T-cell (primary cell): Measurements from ENCODE around the gene TRIM10. TPM values are rescaled to one million over a fixed set of nuclear protein-coding genes. Genes with fewer than 3 reads are reported as not detected.

Experiments
- ATAC-seq, 4 experiments: fragments of 200-7000 bp in 3 of 4; fragments of 150-1000 bp in 1 of 4; cut with Tn5 transposase; replicated peaks in 1 of 4; 1 replicate in 3 of 4; 2 replicates in 1 of 4; pipeline ENCODE4 v1.10.0; 2021; ENCODE audit warnings: moderate library complexity in 3 of 4, mild to moderate bottlenecking in 2 of 4, moderate number of reproducible peaks in 1 of 4
- CTCF ChIA-PET, 2 donors: fragments of 300-600 bp; sonication (Branson Sonifier 250); formaldehyde crosslinking; loops; one replicate each; lab custom pipeline; 2022; ENCODE audit warnings: antibody characterized with exemption in 2 of 2; lab: Charles Lee
- POLR2A ChIA-PET, 2 donors: fragments of 300-600 bp; sonication (Branson Sonifier 250); formaldehyde crosslinking; loops; one replicate each; lab custom pipeline; 2022; ENCODE audit warnings: antibody characterized with exemption in 2 of 2; lab: Charles Lee
- DNase-seq, 35 experiments: peaks; one replicate each; pipeline versions ENCODE4 v3.0.0 to v3.0.0-alpha.2; 2013 to 2023
- H3K27ac ChIP-seq: one replicate; pipeline ENCODE4 v1.5.1; 2013; ENCODE audit warnings: low read length
- H3K27me3 ChIP-seq, 2 experiments: replicated peaks in 1 of 2; 1 replicate in 1 of 2; 2 replicates in 1 of 2; pipeline versions ENCODE4 v1.6.1 to v1.7.0; 2013; ENCODE audit warnings: low read length in 1 of 2, mixed read lengths in 1 of 2; ENCODE audit not compliant: control insufficient read depth in 2 of 2, insufficient read depth in 2 of 2; ENCODE audit errors: extremely low read depth in 1 of 2
- H3K36me3 ChIP-seq, 2 donors: 1 replicate in 1 of 2; 2 replicates in 1 of 2; pipeline versions ENCODE4 v1.6.1 to v1.7.0; 2013; ENCODE audit warnings: low read length in 1 of 2; ENCODE audit not compliant: control insufficient read depth in 2 of 2, insufficient read depth in 1 of 2; ENCODE audit errors: extremely low read depth in 1 of 2
- H3K4me1 ChIP-seq, 2 experiments: 1 replicate in 1 of 2; 2 replicates in 1 of 2; pipeline versions ENCODE4 v1.6.1 to v1.7.0; 2013; ENCODE audit warnings: low read length in 2 of 2, mixed read lengths in 1 of 2; ENCODE audit not compliant: insufficient read depth in 2 of 2, control insufficient read depth in 1 of 2; ENCODE audit errors: extremely low read depth in 1 of 2
- H3K4me3 ChIP-seq, 2 donors: 1 replicate in 1 of 2; 2 replicates in 1 of 2; pipeline versions ENCODE4 v1.5.1 to v1.7.0; 2013; ENCODE audit warnings: mild to moderate bottlenecking in 2 of 2, low read length in 1 of 2, moderate library complexity in 1 of 2; ENCODE audit not compliant: control insufficient read depth in 1 of 2; ENCODE audit errors: extremely low read depth in 1 of 2
- H3K9me3 ChIP-seq: 2 replicates; pipeline ENCODE4 v1.7.0; 2013
- H3K27ac Mint-ChIP-seq, 2 donors: one replicate each; pipeline ENCODE4 v1.8.0; 2020 to 2021; ENCODE audit warnings: mild to moderate bottlenecking in 2 of 2, mixed read lengths in 2 of 2
- H3K27me3 Mint-ChIP-seq, 2 donors: one replicate each; pipeline ENCODE4 v1.8.0; 2021 to 2022; ENCODE audit warnings: mixed read lengths in 2 of 2
- H3K36me3 Mint-ChIP-seq: one replicate; pipeline ENCODE4 v1.8.0; 2021; ENCODE audit warnings: mixed read lengths
- H3K4me1 Mint-ChIP-seq, 3 donors: one replicate each; pipeline ENCODE4 v1.8.0; 2020 to 2022; ENCODE audit warnings: mixed read lengths in 3 of 3, mild to moderate bottlenecking in 1 of 3
- H3K4me3 Mint-ChIP-seq, 3 donors: one replicate each; pipeline ENCODE4 v1.8.0; 2020 to 2022; ENCODE audit warnings: mild to moderate bottlenecking in 3 of 3, mixed read lengths in 3 of 3, moderate library complexity in 3 of 3
- H3K9me3 Mint-ChIP-seq, 3 donors: one replicate each; pipeline ENCODE4 v1.8.0; 2020 to 2022; ENCODE audit warnings: mixed read lengths in 3 of 3
- WGBS: methylation state at CpG from one replicate; pipeline ENCODE4 v1.1.5; 2013; ENCODE audit warnings: missing lambda C conversion rate; ENCODE audit not compliant: insufficient coverage; 5-methylcytosine and 5-hydroxymethylcytosine counted together
- total RNA-seq, 35 experiments: library from RNA in 6 of 35; stranded (reverse) in 6 of 35; fragments of 120-200 nt in 1 of 35; gene quantifications; one replicate each; pipeline versions ENCODE4 v1.2.1 to v1.2.4 and lab custom pipeline; 2013 to 2026

TRIM10 gene
- total RNA-seq, 5 donors from 2014 or later (not counting 1 experiment from before 2014, with no cell fraction given): not detected

DNA sequence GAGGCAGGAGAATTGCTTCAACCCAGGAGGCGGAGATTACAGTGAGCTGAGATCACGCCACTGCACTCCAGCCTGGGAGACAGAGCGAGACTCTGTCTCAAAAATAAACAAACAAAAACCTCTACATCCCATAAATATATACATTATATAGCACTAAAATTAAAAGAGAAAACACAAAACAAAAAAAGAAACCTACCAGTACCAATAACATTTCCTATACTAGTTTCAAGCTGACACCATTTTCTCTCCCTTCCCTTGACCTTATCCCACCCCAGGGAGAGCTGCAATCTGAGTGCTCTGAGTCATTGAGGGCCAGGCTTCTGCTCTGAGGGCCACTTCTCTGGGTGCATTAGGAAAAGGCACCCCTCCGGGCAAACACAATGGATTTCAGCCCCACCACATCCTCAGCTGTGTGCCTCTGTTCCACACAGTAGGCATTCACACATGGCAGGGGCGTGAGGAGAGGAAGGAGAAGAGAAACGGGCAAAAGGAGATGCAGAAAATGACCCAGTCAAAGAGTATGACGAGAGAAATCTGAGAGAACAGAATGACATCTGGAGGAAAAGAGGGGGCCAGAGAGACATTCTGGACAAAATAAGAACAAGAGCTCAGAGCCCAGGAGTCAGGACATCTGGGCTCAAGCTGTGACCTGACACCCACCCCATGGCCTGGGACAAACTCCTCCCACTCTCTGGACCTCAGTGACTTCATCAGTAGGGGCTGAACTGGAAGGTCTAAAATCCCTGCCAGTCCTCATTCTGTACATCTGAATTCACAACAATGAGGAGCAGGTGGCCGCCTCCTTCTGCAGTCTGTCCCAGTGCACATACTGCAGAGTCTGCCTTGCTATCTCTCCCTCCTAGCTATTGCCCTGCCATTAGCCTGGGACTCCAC, 34.0 kb upstream of the TRIM10 start:
- 90% methylated on average over 4 of the region's 8 CpGs for WGBS
- Mint-ChIP-seq H3K36me3 (peaks cover 61% of the 10 kb centered on the region), H3K4me1 (peaks cover 0 to 9% (median 7%) of the 10 kb centered on the region in 3 donors), H3K27ac (peak overlapping the region in 1 of 2 donors; percentile 2), H3K9me3 (no peaks in the 10 kb centered on the region), H3K4me3 (no peak overlapping the region), H3K27me3 (no peaks in the 10 kb centered on the region)
- CTCF ChIA-PET: no interaction called here
- Histone ChIP-seq H3K9me3 (no peaks in the 10 kb centered on the region), H3K27ac (no peak overlapping the region), H3K4me1 (peaks cover 0 to 3% of the 10 kb centered on the region in 2 experiments), H3K27me3 (no peaks in the 10 kb centered on the region), H3K4me3 (no peak overlapping the region), H3K36me3 (peaks cover 19 to 76% of the 10 kb centered on the region in 2 donors)
- no peak for DNase-seq
- ATAC-seq: no peak
- POLR2A ChIA-PET: no interaction called here

DNA sequence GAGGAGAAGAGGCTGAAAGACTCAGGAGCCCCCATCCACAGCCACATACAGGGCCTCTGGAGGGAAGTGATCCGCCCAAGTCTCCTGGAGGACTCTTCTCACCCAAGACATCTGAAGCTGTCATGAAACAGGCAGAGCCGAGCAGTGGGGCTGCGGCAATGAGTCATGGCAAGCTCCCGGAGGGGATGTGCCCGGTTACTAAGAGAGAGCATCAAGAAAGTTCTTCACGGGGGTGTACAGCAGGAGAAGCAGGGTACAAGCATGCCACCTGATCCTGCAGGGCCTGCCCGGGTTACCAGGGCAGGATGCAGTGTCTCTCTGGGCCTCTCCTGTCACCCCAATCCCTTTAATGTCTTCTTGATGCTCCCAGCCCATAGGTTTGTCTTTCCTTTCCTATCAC, 31.1 kb upstream of the TRIM10 start:
- Mint-ChIP-seq H3K9me3 (no peaks in the 10 kb centered on the region), H3K27me3 (no peaks in the 10 kb centered on the region), H3K27ac (no peak overlapping the region), H3K4me1 (peaks cover 0 to 5% (median 4%) of the 10 kb centered on the region in 3 donors), H3K36me3 (peaks cover 62% of the 10 kb centered on the region), H3K4me3 (no peak overlapping the region)
- DNase-seq (no peak), ATAC-seq (no peak)
- no peaks in the 10 kb centered on the region for H3K27me3 ChIP-seq
- POLR2A ChIA-PET: no interaction called here
- CTCF ChIA-PET: no interaction called here
- H3K4me1 ChIP-seq: no peaks in the 10 kb centered on the region
- no peak overlapping the region for H3K4me3 ChIP-seq
- no peaks in the 10 kb centered on the region for H3K9me3 ChIP-seq
- WGBS: 89% methylated on average over 7 of the region's 7 CpGs
- no peak overlapping the region for H3K27ac ChIP-seq
- H3K36me3 ChIP-seq: peaks cover 20 to 72% of the 10 kb centered on the region in 2 donors

DNA sequence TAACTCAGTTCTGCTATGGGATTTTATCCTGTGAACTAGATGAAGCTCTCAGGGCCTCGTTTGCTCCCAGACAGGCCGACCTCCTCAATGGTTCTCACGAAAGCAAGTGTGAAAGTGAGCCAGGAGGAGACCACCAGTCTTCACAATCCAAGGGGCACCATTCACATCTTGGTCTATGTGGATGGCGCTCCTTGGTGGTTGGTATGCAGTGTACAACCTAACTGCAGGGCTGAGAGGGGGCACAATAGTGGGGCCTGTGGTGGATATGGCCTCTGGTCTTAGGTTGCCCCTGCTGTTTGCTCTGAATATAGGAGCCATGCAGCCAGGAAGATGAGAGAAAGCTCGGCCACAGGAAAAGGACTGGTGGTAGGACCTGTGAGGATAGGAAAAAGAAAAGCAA, 27.5 kb upstream of the TRIM10 start:
- DNase-seq: no peak
- peaks cover 61% of the 10 kb centered on the region for H3K36me3 Mint-ChIP-seq
- H3K36me3 ChIP-seq: peaks cover 23 to 78% of the 10 kb centered on the region in 2 donors
- H3K27ac Mint-ChIP-seq: peak overlapping the region in 1 of 2 donors; percentile 12
- no peaks in the 10 kb centered on the region for H3K9me3 Mint-ChIP-seq
- H3K4me1 Mint-ChIP-seq: no peaks in the 10 kb centered on the region
- H3K4me3 ChIP-seq: no peak overlapping the region
- no peak overlapping the region for H3K27ac ChIP-seq
- WGBS: 95% methylated on average over 3 of the region's 5 CpGs
- H3K27me3 Mint-ChIP-seq: no peaks in the 10 kb centered on the region
- ChIA-PET CTCF (interaction anchor here in 1 of 2 donors (0.6 kb wide), 1 partner anchor 85 kb away, joined by 5 read pairs; no protein-coding TSS in a partner anchor), POLR2A (no interaction called here)
- no peak for ATAC-seq
- no peaks in the 10 kb centered on the region for H3K9me3 ChIP-seq
- no peaks in the 10 kb centered on the region for H3K27me3 ChIP-seq
- no peak overlapping the region for H3K4me3 Mint-ChIP-seq
- no peaks in the 10 kb centered on the region for H3K4me1 ChIP-seq

DNA sequence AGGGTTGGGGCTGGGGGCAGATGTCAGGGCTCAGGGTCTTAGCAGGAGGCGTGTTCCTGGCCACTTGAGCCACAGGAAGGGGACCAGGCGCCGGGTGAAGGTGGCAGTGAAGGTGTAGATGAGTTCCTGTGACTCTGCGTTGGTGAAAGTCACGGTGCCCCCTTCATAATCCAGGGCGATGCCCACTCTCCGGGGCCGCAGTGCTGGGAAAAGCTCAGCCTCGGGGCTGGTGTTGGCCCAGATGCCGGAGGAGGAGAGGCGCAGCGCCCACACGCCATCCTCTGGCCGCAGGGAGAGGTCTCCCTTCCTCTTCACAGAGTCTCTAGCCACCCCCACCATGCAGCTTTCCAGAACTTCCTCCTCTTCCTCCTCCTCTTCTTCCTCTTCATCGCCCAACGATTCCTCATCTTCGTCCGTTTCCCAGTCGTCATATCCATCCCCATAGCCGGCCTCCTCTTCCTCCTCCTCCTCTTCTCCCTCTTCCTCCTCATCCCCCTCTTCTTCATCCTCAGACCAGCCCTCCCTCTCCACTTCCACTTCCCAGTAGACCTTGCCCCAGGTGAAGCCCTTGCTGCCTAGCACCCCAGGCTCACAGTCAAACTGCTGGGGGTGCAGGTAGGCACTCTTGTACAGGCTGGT, 25.0 kb upstream of the TRIM10 start:
- peaks cover 53% of the 10 kb centered on the region for H3K36me3 Mint-ChIP-seq
- ATAC-seq: no peak
- WGBS: 95% methylated on average over 20 of the region's 20 CpGs
- Histone ChIP-seq H3K4me3 (no peak overlapping the region), H3K36me3 (peaks cover 23 to 60% of the 10 kb centered on the region in 2 donors), H3K9me3 (no peaks in the 10 kb centered on the region), H3K27me3 (peaks cover 0 to 5% of the 10 kb centered on the region in 2 experiments), H3K4me1 (no peaks in the 10 kb centered on the region), H3K27ac (no peak overlapping the region)
- H3K27me3 Mint-ChIP-seq: no peaks in the 10 kb centered on the region
- no peak overlapping the region for H3K27ac Mint-ChIP-seq
- no peaks in the 10 kb centered on the region for H3K9me3 Mint-ChIP-seq
- H3K4me3 Mint-ChIP-seq: no peak overlapping the region
- ChIA-PET CTCF (no interaction called here), POLR2A (no interaction called here)
- no peak for DNase-seq
- peaks cover 0 to 5% (median 0%) of the 10 kb centered on the region in 3 donors for H3K4me1 Mint-ChIP-seq

DNA sequence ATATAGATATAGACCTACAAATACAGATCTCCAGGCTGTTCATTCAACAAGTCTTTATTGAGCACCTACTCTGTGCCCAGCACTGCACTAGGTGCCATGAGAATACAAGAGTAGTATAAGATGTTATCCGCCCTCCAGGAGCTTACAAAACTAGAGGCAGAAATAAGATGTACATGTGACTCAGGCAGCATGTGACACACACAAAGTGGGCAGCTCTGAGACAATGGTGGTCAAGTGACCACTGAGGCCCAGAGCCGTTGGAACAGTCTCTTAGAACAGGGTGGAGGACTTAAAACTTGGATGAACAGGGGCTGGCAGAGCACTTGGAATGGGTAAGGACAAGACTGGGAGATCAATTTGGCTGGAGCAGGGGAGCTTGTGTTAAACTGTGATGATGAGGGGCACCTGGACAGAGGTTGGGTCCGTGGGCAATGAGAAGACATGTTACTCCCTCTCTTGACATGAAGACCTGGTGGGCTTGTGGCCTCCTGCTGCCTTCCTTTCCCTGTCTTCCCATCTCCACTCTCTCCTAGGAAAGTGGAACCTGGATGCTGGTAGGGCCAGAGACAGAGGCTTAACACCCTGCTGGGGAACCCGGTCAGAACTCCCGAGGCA, 23.5 kb upstream of the TRIM10 start:
- no peak overlapping the region for H3K27ac Mint-ChIP-seq
- H3K4me3 ChIP-seq: no peak overlapping the region
- peaks cover 3 to 4% of the 10 kb centered on the region in 2 donors for H3K27me3 Mint-ChIP-seq
- H3K4me3 Mint-ChIP-seq: no peak overlapping the region
- ChIA-PET POLR2A (no interaction called here), CTCF (no interaction called here)
- no peaks in the 10 kb centered on the region for H3K4me1 ChIP-seq
- peaks cover 19 to 46% of the 10 kb centered on the region in 2 donors for H3K36me3 ChIP-seq
- DNase-seq (no peak), ATAC-seq (no peak)
- peaks cover 0 to 5% of the 10 kb centered on the region in 2 experiments for H3K27me3 ChIP-seq
- peaks cover 38% of the 10 kb centered on the region for H3K36me3 Mint-ChIP-seq
- H3K9me3 ChIP-seq: no peaks in the 10 kb centered on the region
- H3K4me1 Mint-ChIP-seq: peaks cover 0 to 5% (median 0%) of the 10 kb centered on the region in 3 donors
- whole genome bisulfite sequencing: 96% methylated on average over 2 of the region's 5 CpGs
- H3K9me3 Mint-ChIP-seq: peaks cover 0 to 5% (median 3%) of the 10 kb centered on the region in 3 donors
- no peak overlapping the region for H3K27ac ChIP-seq

DNA sequence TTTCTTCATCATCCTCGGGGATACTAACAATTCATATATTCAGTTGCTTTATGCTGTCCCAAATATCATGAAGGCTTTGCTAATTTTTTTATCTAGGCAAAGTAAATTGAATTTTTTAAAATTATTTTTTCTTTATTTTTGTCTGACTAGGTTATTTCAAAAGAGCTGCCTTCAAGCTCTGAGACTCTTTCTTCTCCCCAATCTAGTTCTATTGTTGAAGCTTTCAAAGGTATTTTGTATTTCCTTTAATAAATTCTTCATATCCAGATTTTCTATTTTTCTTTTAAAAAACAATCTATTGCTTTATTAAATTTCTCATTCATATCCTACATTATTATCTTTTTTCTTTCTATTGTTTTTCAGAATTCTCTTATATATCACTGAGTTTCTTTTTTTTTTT, 19.1 kb upstream of the TRIM10 start:
- DNase-seq: no peak
- Mint-ChIP-seq H3K27me3 (peaks cover 38% of the 10 kb centered on the region in 2 donors), H3K9me3 (peaks cover 0 to 11% (median 9%) of the 10 kb centered on the region in 3 donors)

More for the DNA sequence above, 19.1 kb upstream of the TRIM10 start:
- ATAC-seq: no peak
- H3K4me3 Mint-ChIP-seq: no peak overlapping the region
- no peaks in the 10 kb centered on the region for H3K9me3 ChIP-seq
- no peak overlapping the region for H3K27ac ChIP-seq
- H3K4me3 ChIP-seq: no peak overlapping the region
- H3K4me1 Mint-ChIP-seq: peaks cover 0 to 5% (median 0%) of the 10 kb centered on the region in 3 donors
- no peaks in the 10 kb centered on the region for H3K4me1 ChIP-seq
- H3K36me3 ChIP-seq: peaks cover 10 to 12% of the 10 kb centered on the region in 2 donors
- peaks cover 7 to 10% of the 10 kb centered on the region in 2 experiments for H3K27me3 ChIP-seq
- CTCF ChIA-PET: no interaction called here
- POLR2A ChIA-PET: no interaction called here
- WGBS: no CpG with 5 or more reads among the region's 1 CpG
- H3K27ac Mint-ChIP-seq: no peak overlapping the region
- H3K36me3 Mint-ChIP-seq: peaks cover 7% of the 10 kb centered on the region
